GM18868 (cell line): ENCODE data around the gene IL22RA1.

Experiments
- ATAC-seq: cut with Tn5 transposase; IDR thresholded peaks from one replicate; pipeline ENCODE4 v1.9.1; 2021; ENCODE audit warnings: mild to moderate bottlenecking, moderate library complexity; ENCODE audit not compliant: unreplicated experiment

IL22RA1 gene

DNA sequence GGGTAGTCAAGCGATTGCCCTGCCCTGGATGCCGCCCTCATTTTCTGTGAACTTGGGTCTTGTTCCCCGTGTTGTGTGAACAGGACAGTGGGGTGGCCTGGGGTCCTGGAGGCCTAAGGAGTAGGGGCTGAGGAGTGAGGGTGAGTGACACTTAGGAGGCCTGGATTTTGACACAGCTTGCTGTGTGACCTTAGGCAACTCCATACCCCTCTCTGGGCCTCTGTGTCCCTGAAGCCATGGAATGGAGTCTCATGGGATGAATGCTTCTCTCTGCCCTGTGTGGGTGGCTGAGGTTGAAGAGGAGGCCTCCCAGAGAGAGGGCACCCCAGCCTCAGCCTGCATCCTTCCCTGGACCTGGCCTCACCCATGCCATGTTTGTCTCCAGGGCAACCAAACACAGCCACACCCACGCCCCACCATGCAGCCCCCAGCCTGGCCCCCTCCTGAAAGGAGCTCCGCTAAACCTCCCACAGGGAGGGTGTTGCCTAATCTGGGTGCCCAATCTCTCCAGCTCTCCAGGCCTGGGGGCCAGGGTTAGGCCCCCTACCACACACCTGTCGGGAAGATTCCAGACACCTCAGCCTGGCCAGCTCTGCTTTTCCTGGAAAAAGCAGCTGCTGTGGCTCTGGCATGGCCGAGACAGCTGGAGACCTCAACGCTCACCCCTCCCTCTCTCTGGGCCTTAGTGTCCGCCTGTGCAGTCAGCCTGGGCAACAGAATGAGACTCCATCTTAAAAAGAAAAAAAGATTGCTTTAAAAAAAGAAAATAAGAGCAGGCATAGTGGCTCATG is 40.9 kb downstream of the IL22RA1 start:
- no peak for ATAC-seq

GRCh38 chr1:24100945-24101737 is 41.8 kb downstream of the IL22RA1 start:
- no peak for ATAC-seq

DNA sequence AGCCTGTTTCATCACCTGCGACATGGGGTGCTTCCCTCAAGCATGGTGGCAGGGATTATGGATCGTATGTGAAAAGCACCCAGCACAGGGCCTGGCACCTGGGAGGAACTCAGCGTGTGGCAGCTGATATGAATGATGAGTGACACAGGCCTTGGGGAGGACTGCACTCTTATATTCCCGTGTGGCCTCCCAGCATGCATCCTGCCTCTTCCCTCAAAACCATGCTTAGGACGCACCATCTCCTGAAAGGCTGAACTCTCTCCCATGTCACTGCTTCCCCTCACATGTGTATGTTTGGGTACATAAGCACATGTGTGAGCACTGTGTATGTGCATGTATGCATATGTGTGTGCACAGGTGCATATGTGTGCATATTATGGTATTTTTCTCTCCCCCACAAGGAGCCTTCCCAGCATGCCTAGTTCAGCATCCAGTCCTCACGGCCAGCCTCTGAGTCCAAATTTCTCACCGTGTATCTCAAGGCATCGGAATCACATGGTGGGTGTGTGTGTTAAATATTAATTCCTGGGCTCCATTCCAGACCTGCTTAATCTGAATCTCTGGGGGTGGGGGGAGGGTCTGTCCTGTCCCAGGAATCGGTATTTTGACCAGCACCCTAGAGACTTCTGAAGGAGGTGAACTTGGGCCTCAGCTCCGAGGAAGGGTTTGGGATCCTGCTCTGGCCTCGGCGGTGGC is 43.8 kb downstream of the IL22RA1 start:
- ATAC-seq: no peak

DNA sequence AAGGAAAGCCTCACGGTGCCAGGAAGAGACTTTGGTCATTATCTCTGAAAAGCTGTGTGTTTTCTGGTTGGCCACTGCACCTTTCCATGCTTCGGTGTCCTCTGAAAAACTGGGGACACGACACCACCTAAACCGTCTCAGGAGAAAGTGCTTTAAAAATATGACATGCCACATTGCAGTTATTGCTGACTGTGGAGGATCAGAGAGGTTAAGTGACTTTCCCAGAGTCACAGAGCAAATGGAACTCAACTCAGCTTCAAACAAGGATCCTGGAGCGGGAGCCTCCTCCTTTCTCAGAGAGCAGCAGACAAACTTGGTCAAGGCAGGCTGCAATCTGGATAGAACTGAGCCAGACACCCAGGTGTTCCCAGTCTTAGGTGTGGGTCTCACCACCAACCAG is 44.8 kb downstream of the IL22RA1 start:
- ATAC-seq: no peak

DNA sequence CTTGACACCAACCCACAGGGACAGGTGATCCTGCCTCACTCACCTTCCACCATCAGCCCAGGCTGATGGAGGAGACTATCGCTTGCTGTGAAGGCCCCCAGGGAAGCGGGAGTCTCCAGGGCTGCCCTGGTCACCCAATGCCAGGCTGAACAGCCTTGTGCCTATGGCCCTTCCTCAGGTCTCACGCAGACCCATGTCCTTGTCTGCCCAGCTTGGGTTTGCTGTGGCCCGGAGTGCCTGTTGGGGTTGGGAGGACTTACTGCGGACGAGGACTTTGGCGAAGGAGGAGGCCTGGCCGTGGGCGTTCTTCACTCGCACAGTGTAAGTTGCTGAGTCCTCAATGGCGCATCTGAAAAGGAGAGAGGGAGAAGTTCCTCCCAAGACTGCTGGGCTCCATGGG is 45.3 kb downstream of the IL22RA1 start:
- no peak for ATAC-seq

DNA sequence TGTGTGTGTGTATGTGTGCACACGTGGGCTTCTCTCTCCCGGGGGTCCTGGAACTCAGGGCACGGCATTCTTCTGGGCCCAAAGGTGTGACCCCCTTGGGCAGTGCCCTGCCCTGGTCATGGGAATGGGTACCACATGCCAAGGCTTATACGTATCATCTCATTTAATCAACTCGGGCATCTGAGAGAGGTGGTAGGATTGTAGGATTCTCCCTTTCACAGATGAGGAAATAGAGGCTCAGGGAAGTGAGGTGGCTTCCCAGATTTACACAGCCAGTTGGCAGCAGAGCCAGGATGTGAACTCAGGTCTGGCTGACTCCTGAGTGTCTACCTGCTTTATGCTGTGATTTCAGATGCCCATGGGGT is 46.2 kb downstream of the IL22RA1 start:
- no peak for ATAC-seq

DNA sequence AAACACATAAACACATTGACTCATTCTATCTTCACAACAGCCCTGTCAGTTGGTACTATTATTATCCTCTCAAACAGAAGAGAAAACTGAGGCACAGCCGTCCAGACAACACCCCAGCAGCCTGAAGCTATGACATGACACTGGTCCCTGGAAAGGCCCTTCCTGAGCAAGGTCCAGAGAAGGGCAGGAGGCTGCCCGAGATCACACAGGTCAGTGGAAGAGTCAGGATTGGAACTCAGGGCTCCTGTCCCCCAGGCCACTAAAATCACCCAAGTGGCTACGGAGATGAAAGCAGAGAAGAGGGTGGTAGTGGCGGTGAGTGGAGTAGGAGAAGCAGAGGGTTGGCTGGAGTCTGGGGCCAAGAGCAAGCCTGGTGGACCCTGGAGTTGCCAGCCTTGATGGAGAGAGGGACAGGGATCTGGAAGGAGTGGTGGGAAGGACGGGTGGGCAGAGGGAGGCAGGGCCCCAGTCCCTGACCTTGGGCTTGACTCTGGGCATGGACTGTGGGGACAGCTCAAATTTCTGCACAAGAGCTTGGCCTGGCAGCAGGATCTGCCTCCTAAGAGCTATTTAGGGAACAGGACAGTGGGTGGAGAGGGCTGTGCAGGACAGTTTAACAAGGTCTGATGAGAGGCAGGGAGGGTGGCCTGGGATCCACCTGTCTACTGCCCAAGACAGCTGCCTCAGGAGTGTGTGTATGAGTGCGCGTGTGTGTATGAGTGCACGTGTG is 46.8 kb downstream of the IL22RA1 start:
- no peak for ATAC-seq

DNA sequence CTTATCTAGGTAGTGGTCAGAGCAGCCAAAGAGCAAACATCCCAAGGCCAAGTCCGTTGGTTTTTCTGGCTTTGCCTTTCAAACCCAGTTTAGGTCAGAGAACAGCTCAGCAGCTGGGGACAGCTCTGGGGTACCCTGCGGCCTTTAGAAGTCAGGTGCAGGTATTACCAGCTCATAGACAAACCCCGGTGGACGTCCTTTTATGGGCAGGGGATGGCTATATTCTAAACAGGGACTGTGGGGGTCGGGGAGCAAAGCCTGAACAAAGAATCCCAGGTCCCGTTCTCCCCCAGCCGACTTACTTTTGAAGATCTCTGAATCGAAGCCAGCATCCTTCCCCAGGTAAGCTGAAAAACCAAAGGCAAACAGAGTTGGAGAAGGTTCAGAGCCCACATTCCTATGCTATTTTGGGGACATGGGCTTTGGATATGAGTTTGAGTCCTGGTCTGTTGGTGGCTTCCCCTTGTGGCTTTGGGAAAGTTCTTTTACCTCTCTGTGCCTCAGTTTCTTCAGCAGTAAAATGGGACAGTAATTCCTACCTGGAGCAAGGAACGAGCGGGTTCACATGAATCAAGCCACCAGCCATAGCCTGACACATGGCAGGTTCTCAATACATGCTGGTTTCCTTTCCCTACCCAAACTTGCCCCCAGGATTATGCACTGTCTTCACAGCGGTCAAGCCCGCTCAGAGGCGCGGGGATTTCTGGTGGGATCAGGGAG is 47.6 kb downstream of the IL22RA1 start:
- ATAC-seq: no peak

DNA sequence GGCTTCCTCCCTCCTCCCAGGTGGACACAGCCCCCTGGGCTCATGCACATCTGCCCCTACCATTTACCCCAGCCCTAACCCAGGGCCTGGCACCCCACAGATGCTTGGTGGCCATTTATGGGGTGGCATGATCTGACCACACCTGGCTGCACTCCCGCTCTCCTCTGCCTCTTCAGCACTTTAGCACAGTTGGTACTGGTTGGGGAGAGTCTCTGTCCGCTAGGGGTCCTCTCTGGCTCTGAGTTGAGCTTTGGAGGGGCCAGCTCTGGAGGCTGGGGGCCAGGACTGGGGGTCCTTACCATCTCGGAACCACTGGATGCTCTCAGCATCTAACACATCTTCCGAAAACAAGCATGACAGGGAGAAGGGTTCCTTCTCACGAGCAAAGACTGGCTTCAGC is 48.4 kb downstream of the IL22RA1 start:
- ATAC-seq: no peak

GRCh38 chr1:24093732-24094131 is 49.2 kb downstream of the IL22RA1 start:
- no peak for ATAC-seq

DNA sequence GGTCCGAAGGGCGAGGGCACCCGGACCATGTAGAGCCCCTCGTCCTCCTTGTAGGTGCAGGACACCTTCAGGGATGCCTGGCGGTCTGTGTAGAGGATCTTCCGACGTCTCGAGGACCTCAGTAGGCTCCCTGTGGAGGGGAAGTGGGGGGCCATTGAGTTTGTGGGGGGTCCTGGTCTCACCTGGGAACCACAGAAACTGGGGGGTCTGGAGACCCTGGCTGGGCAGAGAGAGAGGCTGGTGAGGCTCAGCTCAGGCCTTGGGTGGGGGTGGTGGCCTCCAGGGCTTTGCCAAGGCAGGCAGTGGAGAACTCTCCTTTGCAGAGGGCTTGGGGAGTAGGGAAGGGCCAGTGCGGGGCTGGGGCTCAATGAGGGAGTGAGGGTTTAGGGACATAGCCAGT is 50.0 kb downstream of the IL22RA1 start:
- no peak for ATAC-seq

DNA sequence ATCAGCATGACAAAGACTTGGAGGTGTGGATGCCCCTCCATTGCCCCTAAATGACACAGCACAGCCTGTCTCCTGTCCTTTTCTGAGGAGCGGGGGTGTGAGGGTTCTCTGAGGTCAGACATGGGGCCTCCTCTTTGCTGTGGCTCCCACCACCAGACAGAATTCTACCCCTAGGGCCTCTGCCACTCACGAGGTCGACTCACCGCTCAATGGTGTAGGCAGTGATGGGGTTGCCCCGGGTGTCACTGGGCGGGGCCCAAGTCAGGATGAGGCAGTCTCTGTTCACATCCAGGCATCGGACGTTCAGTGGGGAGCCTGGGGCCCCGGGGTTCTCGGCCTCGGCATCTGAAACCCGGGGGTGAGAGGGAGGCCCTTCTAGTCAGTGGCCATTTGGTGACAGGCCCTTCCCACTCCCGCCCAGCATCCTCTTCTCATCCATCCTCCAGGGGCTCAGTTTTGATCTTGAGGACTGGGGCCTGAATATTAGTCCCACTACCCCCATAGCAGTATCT is 50.9 kb downstream of the IL22RA1 start:
- ATAC-seq: no peak

DNA sequence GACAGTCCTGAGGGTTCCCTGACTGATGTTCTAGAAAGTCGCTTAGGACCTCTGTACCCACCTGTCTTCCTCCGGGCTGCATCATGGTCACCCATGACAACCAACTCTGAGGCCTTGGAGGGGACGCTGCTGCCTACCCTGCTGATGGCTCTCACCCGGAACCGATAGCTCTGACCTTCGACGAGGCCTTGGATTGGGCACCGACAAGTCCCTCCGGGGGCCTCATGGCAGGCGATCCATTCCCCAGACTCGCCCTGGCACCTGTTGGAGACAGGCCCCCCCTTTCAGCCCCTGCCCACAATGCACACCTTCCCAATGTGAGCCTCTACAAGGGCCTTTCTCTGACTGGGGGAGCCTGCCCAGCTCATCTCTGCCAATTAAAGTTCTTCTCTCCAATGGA is 52.2 kb downstream of the IL22RA1 start:
- no peak for ATAC-seq

- ATAC-seq: no peak
Observed at GRCh38 chr1:24089743-24090555, 53.0 kb downstream of the IL22RA1 start.

DNA sequence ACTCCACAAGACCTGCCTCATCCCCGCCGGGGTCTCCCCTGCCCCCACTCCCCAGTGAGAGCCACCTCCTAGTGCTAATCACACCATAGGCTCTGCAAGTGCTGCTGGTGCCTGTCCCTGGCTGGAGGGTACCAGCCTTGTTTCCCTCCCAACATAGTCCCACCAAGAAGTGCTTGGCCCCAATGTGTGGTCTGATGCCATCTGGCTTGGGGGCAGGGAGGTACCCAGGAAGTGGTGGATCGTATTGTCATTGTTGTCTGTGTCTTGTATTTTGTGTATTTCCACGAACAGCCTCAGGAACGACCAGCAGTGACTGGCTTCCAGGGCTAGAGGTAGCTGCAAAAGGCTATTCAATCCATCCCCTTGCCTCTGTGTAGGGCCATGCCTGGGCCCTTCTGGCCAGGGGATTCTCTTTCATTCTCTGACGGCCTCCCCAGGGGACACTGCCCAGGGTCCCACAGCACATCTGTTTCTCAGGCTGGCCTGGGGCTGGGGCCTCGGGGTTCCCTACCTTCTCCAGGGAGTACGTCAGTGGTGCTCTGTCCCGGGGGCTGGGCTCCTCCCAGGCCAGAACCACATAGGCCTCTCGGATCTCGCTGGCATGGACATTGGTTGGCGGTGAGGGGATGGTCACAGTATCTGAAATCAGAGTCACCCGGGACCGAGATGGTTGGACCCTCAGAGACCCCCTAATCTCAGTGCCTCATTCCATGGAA is 53.8 kb downstream of the IL22RA1 start:
- no peak for ATAC-seq

- no peak for ATAC-seq
Observed at GRCh38 chr1:24086466-24086865, 56.5 kb downstream of the IL22RA1 start.

DNA sequence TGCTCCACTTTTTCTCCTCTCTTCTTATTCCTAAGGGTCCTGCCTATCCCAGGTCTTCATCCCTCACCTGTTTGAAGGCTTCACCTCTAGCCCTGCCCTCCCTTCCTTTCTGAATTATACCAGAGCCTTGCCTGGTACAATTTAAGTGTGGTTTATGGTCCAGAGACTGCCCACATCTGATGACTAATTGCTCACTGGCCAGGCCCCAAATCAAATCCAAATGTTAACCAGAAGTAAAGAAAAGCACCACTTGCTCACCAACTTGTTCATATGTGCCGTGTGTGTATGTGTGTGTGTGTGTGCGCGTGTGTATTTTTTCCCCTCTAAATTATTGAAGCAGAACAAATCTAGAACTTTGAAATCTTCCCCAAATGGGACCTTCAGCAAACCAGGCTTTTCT is 57.4 kb downstream of the IL22RA1 start:
- ATAC-seq: no peak

GRCh38 chr1:24085007-24085406 is 57.9 kb downstream of the IL22RA1 start:
- no peak for ATAC-seq

DNA sequence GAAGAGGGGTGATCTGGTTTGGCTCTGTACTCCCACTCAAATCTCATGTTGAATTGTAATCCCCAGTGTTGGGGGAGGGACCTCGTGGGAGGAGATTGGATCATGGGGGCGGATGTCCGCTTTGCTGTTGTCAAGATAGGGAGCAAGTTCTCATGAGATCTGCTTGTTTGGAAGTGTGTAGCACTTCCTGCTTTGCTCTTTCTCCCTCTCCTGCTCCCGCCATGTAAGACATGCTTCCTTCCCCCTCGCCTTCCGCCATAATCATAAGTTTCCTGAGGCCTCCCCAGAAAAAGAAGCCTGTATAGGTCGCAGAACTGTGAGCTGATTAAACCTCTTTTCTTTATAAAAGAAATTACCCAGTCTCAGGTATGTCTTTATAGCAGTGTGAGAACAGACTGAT is 58.9 kb downstream of the IL22RA1 start:
- no peak for ATAC-seq
